HG03442 (cell line): ENCODE results near the gene ANXA8.
"Not testable (repeated sequence)": the region's sequence is repeated elsewhere in the genome, so short reads cannot be mapped to it uniquely, and the experiment has no call there.

Source experiments
- ATAC-seq: cut with Tn5 transposase; IDR thresholded peaks from one replicate; pipeline ENCODE4 v1.9.1; 2021; ENCODE audit warnings: mild to moderate bottlenecking, moderate library complexity; ENCODE audit not compliant: unreplicated experiment

The ANXA8 gene

GRCh38 chr10:47465216-47465917 lies 18.5 kb downstream of the ANXA8 start:
- ATAC-seq: not testable (repeated sequence)

GRCh38 chr10:47462577-47463358 lies 21.1 kb downstream of the ANXA8 start:
- not testable (repeated sequence) for ATAC-seq

GRCh38 chr10:47461261-47461687 lies 22.6 kb downstream of the ANXA8 start:
- not testable (repeated sequence) for ATAC-seq

- ATAC-seq: no peak
Measured at GRCh38 chr10:47458466-47459154, 25.3 kb downstream of the ANXA8 start.

- ATAC-seq: no peak
Measured at GRCh38 chr10:47457826-47458225, 26.1 kb downstream of the ANXA8 start.

GRCh38 chr10:47457528-47457820 lies 26.4 kb downstream of the ANXA8 start:
- no peak for ATAC-seq

- no peak for ATAC-seq
Measured at GRCh38 chr10:47456794-47457527, 27.0 kb downstream of the ANXA8 start.

- ATAC-seq: no peak
Measured at GRCh38 chr10:47456079-47456785, 27.7 kb downstream of the ANXA8 start.

- not testable (repeated sequence) for ATAC-seq
Measured at GRCh38 chr10:47455350-47456078, 28.4 kb downstream of the ANXA8 start.

- ATAC-seq: no peak
Measured at GRCh38 chr10:47454780-47455058, 29.2 kb downstream of the ANXA8 start.

GRCh38 chr10:47454008-47454779 lies 29.7 kb downstream of the ANXA8 start:
- ATAC-seq: no peak

GRCh38 chr10:47453141-47454007 lies 30.5 kb downstream of the ANXA8 start:
- ATAC-seq: no peak

- ATAC-seq: no peak
Measured at GRCh38 chr10:47452495-47453140, 31.3 kb downstream of the ANXA8 start.

- ATAC-seq: no peak
Measured at GRCh38 chr10:47451998-47452494, 31.9 kb downstream of the ANXA8 start.

- no peak for ATAC-seq
Measured at GRCh38 chr10:47451273-47451997, 32.5 kb downstream of the ANXA8 start.

- no peak for ATAC-seq
Measured at GRCh38 chr10:47450442-47450841, 33.5 kb downstream of the ANXA8 start.

- ATAC-seq: no peak
Measured at GRCh38 chr10:47449979-47450378, 33.9 kb downstream of the ANXA8 start.
